Right atrium auricular region (tissue), 2 donors: ENCODE results near the gene EMC10. TPM values are rescaled to one million over a fixed set of nuclear protein-coding genes. Genes with fewer than 3 reads are reported as not detected.

Source experiments
- DNase-seq: peaks from one replicate; pipeline ENCODE4 v3.0.0-alpha.2; 2019; ENCODE audit warnings: low spot score
- H3K27ac ChIP-seq, 2 donors: fragments of 200-600 bp; sonication (generic); 1 replicate in 1 of 2; 2 replicates in 1 of 2; pipeline ENCODE4 v1.5.1; 2016 to 2019
- H3K27me3 ChIP-seq, 2 donors: fragments of 200-600 bp; sonication (generic); one replicate each; pipeline versions ENCODE4 v1.5.1 to v1.6.0; 2017 to 2019
- H3K36me3 ChIP-seq: fragments of 200-600 bp; sonication (generic); one replicate; pipeline ENCODE4 v1.5.1; 2016
- H3K4me1 ChIP-seq, 2 donors: fragments of 200-600 bp; sonication (generic); one replicate each; pipeline versions ENCODE4 v1.5.1 to v1.6.0; 2017 to 2019
- H3K4me3 ChIP-seq, 2 donors: fragments of 200-600 bp; sonication (generic); 1 replicate in 1 of 2; 2 replicates in 1 of 2; pipeline ENCODE4 v1.5.1; 2017 to 2019; ENCODE audit warnings: mild to moderate bottlenecking in 1 of 2, moderate library complexity in 1 of 2
- H3K9me3 ChIP-seq, 2 donors: fragments of 200-600 bp; sonication (generic); one replicate each; pipeline ENCODE4 v1.5.1; 2019
- total RNA-seq, 2 donors: library from RNA; depleted of rRNA; stranded (reverse); fragments of >200 nt; gene quantifications; one replicate each; pipeline ENCODE4 v1.1.0, GENCODE V29; 2016
- TF ChIP-seq, protein P1 (sequence below), 2 donors: fragments of 200-600 bp; sonication (generic); IDR thresholded peaks; one replicate each; pipeline ENCODE4 v1.5.1; 2019; ENCODE audit warnings: antibody characterized with exemption in 2 of 2

EMC10 gene
- 100 to 1,000 TPM in 1 of 2 donors, 10 to 100 TPM in 1; 94.9 to 112 TPM for total RNA-seq

DNA sequence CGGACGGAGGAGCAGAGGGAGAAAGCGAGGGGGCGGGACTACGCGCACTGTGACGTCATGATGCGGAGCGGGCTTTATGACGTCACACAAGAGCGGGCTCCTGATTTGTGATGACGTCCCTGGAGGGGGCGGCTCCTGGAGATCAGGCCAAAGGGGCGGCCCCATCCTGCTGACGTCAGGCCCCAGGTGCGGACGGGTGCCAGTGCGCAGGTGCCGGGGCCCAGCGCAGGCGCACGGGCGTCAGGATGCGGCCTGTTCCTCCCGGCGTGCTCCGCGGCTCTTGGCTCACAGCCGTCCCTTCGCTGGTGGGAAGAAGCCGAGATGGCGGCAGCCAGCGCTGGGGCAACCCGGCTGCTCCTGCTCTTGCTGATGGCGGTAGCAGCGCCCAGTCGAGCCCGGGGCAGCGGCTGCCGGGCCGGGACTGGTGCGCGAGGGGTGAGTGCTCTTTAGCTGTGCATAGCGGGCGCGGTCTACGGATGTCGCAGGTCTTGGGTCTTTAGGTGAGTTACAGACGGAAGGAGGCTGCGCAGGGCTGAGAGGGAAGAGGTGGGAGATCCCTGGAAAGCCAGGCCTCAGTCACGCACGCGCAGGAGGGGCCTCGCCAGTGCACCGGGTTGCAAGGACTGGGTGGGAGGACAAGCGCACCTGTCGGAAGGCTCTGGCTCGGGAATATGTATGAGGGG, at the start of gene EMC10, which contains the start of gene GARIN5A:
Gene EMC10, plus strand, starts transcription at position 284 of the 683 bp plus-strand sequence. Its CDS starts 38 bp downstream, at position 322.
Gene GARIN5A, minus strand, starts transcription at position 625 of the 683 bp plus-strand sequence. Its CDS starts 460 bp downstream, at position 165.
- peak within 1 kb of the TSS; percentile 92 for H3K4me3 ChIP-seq
- peak within 1 kb of the TSS; percentile 76 to 80 for H3K27ac ChIP-seq
- H3K27me3 ChIP-seq, result no peaks in the 10 kb centered on the region
- peak; percentile 90 for DNase-seq
- H3K4me1 ChIP-seq, result peaks cover 3 to 25% of the 10 kb centered on the region in 2 donors
- H3K9me3 ChIP-seq, result no peaks in the 10 kb centered on the region
- H3K36me3 ChIP-seq, result peaks cover 36% of the 10 kb centered on the region
- TF ChIP-seq, protein P1, sequence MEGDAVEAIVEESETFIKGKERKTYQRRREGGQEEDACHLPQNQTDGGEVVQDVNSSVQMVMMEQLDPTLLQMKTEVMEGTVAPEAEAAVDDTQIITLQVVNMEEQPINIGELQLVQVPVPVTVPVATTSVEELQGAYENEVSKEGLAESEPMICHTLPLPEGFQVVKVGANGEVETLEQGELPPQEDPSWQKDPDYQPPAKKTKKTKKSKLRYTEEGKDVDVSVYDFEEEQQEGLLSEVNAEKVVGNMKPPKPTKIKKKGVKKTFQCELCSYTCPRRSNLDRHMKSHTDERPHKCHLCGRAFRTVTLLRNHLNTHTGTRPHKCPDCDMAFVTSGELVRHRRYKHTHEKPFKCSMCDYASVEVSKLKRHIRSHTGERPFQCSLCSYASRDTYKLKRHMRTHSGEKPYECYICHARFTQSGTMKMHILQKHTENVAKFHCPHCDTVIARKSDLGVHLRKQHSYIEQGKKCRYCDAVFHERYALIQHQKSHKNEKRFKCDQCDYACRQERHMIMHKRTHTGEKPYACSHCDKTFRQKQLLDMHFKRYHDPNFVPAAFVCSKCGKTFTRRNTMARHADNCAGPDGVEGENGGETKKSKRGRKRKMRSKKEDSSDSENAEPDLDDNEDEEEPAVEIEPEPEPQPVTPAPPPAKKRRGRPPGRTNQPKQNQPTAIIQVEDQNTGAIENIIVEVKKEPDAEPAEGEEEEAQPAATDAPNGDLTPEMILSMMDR (IDR thresholded peaks at IDR 0.05), result peak in 1 of 2 donors; percentile 11

DNA sequence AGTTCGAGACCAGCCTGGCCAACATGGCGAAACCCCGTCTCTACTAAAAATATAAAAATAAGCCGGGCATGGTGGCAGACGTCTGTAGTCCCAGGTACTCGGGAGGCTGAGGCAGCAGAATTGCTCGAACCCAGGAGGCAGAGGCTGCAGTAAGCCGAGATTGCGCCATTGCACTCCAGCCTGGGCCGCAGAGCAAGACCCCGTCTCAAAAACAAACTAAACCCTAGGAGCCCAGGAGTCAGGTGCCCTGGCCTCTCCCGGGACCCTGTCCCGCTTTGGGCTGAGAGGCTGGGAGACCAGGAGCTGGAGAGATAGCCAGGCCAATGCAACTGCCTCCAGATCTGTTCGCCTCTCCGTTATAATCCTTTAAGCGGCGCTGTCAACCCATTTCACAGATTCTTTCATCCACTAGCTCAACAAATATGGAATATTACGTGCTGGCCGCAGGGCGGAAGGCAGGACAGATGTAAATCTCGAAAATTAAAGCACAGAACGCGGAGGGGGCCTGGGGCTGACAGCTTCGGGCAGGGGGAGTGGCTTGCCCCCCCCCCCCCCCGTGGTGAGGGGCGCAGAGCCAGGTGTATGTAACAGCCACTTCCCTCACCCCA, 48.9 kb upstream of the EMC10 start:
- Histone ChIP-seq H3K27me3 (peaks cover 0 to 2% of the 10 kb centered on the region in 2 donors), H3K4me3 (peak overlapping the region in 1 of 2 donors; percentile 31)
- TF ChIP-seq, protein P1 (IDR thresholded peaks at IDR 0.05), result no peak

GRCh38 chr19:50427997-50428425, 48.3 kb upstream of the EMC10 start:
- TF ChIP-seq, protein P1 (IDR thresholded peaks at IDR 0.05), result no peak
- no peak overlapping the region for H3K27ac ChIP-seq
- H3K9me3 ChIP-seq, result no peaks in the 10 kb centered on the region
- H3K36me3 ChIP-seq, result no peaks in the 10 kb centered on the region
- peaks cover 0 to 25% of the 10 kb centered on the region in 2 donors for H3K4me1 ChIP-seq
- H3K27me3 ChIP-seq, result peaks cover 0 to 7% of the 10 kb centered on the region in 2 donors
- peak; percentile 89 for DNase-seq
- H3K4me3 ChIP-seq, result peak overlapping the region in 1 of 2 donors; percentile 31

More for the DNA sequence above, 48.9 kb upstream of the EMC10 start:
- H3K4me1 ChIP-seq, result peaks cover 0 to 21% of the 10 kb centered on the region in 2 donors
- no peaks in the 10 kb centered on the region for H3K9me3 ChIP-seq
- no peak for DNase-seq
- H3K36me3 ChIP-seq, result no peaks in the 10 kb centered on the region
- H3K27ac ChIP-seq, result no peak overlapping the region

DNA sequence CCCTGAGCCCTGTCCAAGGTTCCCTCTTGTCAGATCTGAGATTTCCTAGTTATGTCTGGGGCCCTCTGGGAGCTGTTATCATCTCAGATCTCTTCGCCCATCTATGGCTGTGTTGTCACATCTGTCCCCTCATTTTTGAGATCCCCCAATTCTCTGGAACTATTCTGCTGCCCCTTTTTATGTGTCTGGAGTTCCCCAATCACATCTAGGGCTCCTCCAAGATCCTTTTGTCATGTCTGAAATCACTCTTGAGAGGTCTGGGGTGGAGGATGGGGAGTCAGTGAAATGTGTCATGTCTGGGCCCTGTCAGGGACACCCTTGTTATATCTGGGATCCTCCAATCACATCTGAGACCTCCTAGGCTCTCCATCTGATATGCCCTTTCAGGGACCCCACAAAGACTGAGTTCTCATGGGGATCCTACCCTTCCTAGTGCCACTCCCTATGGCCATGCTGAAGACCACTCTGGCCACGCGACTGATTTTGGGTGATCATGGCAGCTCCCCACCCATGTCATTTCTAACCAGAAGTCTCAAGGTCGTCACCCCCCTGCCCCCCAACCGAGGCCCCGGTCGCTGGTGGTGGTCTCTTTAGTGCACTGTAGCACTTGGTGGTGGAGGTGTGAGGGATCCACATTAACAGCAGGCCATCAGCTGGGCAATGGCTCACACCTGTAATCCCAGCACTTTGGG, 47.4 kb upstream of the EMC10 start:
- no peaks in the 10 kb centered on the region for H3K9me3 ChIP-seq

GRCh38 chr19:50430888-50431342, 45.4 kb upstream of the EMC10 start:
- DNase-seq, result no peak
- Histone ChIP-seq H3K27me3 (peaks cover 0 to 7% of the 10 kb centered on the region in 2 donors), H3K4me3 (peak overlapping the region; percentile 59 to 66), H3K9me3 (no peaks in the 10 kb centered on the region), H3K4me1 (peaks cover 0 to 25% of the 10 kb centered on the region in 2 donors), H3K36me3 (no peaks in the 10 kb centered on the region), H3K27ac (peak overlapping the region in 1 of 2 donors; percentile 42)
- TF ChIP-seq, protein P1 (IDR thresholded peaks at IDR 0.05), result no peak

More for the DNA sequence above, 47.4 kb upstream of the EMC10 start:
- TF ChIP-seq, protein P1 (IDR thresholded peaks at IDR 0.05), result no peak
- H3K4me3 ChIP-seq, result no peak overlapping the region
- H3K4me1 ChIP-seq, result peaks cover 0 to 25% of the 10 kb centered on the region in 2 donors
- H3K27me3 ChIP-seq, result peaks cover 0 to 7% of the 10 kb centered on the region in 2 donors
- no peak overlapping the region for H3K27ac ChIP-seq
- no peak for DNase-seq
- no peaks in the 10 kb centered on the region for H3K36me3 ChIP-seq
